Activated CD8-positive, alpha-beta memory T cell treated with anti-CD3 and anti-CD28 coated beads for 4 hours (primary cell): ENCODE results near the gene PIP4K2B.
"Not testable (repeated sequence)": the region's sequence is repeated elsewhere in the genome, so short reads cannot be mapped to it uniquely, and the experiment has no call there.

Source experiments
- DNase-seq, 2 donors: peaks; one replicate each; pipeline ENCODE4 v3.0.0-alpha.2; 2020; ENCODE audit warnings: low read depth in 2 of 2

The PIP4K2B gene

GRCh38 chr17:38730526-38731379, 68.6 kb downstream of the PIP4K2B start:
- DNase-seq = no peak

GRCh38 chr17:38729886-38730525, 69.3 kb downstream of the PIP4K2B start, which contains the start of gene CISD3:
Gene CISD3, plus strand, starts transcription at chr17:38730341. Its CDS starts 18 bp downstream, at chr17:38730359.
- peak; percentile 67 to 73 for DNase-seq

- no peak for DNase-seq
Measured at GRCh38 chr17:38729368-38729885, 69.9 kb downstream of the PIP4K2B start.

DNA sequence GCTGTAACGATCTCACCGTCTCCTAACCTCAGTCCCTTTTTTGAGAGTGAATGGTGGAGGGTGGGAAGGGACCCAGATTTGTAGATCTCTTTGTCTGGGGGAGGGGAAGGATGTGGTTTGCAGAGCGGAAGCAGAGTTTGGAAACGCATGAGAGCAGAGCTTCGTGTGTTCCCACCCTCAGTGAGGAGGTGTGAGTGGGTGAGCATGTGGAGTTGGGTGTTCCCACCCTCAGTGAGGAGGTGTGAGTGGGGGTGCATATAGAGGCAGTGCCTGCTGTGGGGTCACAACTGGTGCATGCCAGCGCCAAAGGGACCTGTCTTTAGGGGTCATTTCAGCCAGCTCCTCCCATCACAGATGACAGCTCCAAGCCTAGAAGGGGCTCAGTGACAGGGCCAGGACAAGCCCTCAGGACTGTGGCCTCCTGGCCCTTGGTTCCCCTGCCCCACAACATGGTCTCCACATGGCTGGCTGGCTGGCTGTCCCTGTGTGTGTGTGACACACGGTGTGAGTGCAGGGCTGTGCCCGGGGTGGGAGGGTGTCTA, 71.0 kb downstream of the PIP4K2B start:
- DNase-seq = peak; percentile 63 to 72

DNA sequence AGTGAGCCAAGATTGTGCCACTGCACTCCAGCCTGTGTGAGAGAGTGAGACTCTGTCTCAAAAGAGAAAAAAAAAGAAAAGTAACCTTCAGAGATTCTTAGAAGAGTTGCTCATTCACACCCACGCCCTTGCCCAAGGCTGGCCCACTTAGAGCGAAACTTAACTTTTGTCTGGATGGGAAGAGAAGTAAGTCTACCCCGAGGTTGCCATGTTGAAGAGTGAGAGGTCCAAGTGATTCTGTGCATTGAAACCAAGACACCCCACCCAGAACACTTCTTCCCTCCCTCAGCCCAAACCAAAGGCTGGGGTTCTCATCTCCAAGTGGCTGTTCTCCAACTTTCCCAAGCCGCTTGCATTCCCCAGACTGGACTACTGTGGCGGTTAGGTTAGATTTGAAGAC, 71.6 kb downstream of the PIP4K2B start:
- peak; percentile 65 to 76 for DNase-seq

DNA sequence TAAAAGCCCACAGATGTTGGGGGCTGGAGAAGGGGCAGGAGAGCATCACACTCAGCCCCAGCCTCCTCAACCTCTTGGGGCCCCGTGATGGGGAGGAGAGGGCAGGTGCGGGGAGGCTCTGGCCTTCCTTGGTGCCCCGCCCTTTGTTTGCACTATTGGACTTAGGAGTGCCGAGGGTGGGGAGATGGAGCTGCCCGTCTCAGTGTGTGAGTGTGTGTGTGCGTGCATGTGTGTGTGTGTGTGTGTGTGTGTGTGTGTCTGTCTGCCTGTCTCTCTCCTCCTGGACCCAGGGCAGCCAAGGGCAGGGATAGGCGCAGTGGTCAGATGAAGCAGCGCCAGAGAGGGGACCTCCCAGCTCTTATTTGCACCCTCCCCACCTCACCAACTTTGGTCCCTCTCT, 73.2 kb downstream of the PIP4K2B start:
- not testable (repeated sequence) for DNase-seq

GRCh38 chr17:38725066-38725465, 74.3 kb downstream of the PIP4K2B start:
- DNase-seq = no peak

- DNase-seq = no peak
Measured at GRCh38 chr17:38724337-38724988, 74.9 kb downstream of the PIP4K2B start.

- no peak for DNase-seq
Measured at GRCh38 chr17:38721802-38722201, 77.6 kb downstream of the PIP4K2B start.

GRCh38 chr17:38720941-38721340, 78.4 kb downstream of the PIP4K2B start:
- no peak for DNase-seq

DNA sequence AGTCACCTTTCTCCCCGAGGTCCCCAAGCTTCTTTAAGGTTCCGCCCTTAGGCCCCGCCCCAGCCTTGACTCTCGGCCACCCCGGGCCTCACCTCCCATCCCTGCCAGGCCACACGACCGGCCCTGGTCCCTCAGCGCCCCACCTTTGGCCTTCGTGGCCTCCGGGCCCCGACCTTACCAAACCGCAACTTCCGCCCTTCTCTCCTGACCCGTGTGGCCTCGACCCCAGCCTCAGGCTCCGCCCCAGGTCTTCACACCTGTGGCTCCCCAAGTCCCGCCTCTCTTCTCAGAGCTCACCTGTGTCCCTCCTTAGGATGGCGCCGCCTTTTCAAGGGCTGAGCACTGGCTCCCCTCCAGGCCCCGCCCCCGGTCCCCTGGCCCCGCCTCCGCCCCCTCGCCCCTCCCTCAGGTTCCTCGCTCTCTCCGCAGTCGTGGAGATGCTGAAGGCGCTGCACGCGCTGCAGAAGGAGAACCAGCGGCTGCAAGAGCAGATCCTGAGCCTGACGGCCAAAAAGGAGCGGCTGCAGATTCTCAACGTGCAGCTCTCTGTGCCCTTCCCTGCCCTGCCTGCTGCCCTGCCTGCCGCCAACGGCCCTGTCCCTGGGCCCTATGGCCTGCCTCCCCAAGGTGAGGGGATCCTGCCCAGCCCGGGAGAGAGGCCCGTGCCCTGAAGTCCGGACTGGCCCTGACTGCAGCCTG, 79.3 kb downstream of the PIP4K2B start:
- DNase-seq = no peak

DNA sequence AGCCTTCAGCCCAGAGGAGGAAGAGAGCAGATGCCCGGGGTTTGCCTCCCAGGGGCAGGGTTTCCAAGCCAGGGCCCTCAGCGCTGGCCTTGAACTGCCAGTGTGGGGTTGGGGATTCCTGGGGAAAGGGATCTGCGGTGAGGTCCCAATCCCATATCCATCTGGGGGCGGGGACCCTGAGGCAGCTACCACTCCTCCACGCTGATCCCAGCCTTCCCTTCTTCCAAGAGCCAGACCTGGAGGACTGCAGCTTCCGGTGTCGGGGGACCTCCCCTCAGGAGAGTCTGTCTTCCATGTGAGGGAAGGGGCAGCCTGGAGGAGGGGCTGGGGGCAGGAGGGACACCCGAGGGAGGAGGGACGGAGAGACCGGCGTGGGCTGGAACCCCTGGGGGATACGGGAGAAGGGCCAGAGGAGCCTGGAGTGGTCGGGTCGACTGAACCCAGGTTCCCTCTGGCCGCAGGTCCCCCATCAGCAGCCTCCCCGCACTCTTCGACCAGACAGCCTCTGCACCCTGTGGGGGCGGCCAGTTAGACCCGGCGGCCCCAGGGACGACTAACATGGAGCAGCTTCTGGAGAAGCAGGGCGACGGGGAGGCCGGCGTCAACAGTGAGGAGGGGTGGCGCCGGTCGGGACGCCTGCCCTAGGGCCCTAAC, 79.9 kb downstream of the PIP4K2B start:
- DNase-seq = no peak

DNA sequence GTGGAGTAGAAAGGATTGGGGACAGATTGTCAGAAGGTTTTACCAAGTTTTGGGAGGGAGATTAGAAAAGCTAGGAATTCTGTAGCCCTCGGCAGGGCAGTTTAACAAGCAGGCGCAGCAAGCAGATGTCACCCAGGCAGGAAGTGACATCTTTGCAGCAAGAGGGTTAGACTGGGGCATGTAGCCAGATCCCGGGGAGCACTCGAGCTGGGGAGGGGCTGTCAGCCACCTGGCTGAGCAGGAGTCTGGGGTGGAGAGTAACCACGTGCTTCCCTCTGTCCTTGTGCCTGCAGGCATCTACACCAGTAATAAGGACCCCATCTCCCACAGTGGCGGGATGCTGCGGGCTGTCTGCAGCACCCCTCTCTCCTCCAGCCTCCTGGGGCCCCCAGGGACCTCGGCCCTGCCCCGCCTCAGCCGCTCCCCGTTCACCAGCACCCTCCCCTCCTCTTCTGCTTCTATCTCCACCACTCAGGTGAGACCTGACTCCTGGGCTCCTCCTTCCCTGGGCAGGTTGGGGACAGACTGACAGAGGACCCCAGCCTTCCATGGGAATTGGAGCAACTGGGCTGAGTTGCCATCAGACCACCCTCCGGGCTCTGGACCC, 82.1 kb downstream of the PIP4K2B start:
- DNase-seq = no peak

DNA sequence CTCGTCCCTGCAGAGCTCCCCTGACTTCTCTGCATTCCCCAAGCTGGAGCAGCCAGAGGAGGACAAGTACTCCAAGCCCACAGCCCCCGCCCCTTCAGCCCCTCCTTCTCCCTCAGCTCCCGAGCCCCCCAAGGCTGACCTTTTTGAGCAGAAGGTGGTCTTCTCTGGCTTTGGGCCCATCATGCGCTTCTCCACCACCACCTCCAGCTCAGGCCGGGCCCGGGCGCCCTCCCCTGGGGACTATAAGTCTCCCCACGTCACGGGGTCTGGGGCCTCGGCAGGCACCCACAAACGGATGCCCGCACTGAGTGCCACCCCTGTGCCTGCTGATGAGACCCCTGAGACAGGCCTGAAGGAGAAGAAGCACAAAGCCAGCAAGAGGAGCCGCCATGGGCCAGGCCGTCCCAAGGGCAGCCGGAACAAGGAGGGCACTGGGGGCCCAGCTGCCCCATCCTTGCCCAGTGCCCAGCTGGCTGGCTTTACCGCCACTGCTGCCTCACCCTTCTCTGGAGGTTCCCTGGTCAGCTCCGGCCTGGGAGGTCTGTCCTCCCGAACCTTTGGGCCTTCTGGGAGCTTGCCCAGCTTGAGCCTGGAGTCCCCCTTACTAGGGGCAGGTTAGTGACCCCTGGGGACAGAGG, 82.9 kb downstream of the PIP4K2B start:
- DNase-seq = no peak
